ENCODE results near the gene PKMYT1.

The PKMYT1 gene

DNA sequence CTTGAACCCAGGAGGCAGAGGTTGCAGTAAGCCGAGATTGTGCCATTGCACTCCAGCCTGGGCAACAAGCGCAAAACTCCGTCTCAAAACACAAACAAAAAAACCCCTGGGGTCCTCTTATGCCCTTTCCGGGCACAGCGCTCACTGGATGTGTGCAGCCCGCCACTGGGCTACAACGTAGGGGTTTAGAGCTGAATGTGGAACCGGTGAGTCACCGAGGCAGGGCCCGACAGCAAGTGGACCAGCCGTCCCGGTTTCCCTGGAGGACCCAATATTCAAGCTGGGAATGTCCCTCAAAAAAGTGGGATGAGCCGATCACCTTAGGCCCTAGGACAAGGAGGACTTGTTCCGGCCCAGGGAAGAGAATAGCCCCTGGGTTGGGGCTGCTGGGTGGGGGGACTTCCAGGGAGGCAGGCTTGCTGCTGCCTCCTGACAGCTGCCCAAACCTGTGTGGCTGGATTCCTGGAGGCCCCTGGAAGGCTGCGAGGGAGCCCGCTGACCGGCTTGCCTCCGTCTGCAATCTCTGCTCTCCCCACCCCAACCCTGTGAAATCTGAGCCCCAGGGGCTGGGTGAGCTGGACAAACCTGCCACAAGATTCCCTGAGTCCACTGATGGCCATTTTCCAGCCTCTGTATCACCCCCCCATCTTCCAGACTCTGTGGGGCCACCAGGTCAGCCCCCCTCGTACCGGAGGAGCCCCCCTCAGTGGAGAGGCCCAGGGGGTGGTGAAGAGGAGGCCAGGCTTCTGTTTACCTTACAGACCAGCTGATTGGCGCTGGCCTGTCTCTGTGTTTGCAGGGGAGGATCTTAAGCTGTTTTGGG, 29.5 kb upstream of the PKMYT1 start:
- Histone ChIP-seq H3K4me3 (ENCODE audit: low read length) (no peak overlapping the region), H3K27me3 (ENCODE audit: insufficient read depth, low read length, poor library complexity) (no peaks in the 10 kb centered on the region), H2BK15ac (replicated peaks; ENCODE audit: low read depth) (no peak overlapping the region), H3K79me2 (ENCODE audit: control insufficient read depth, insufficient read depth, low read length) (no peaks in the 10 kb centered on the region), H4K5ac (ENCODE audit: low read length) (no peak overlapping the region), H2BK5ac (ENCODE audit: low read length) (peak overlapping the region; percentile 35), H3K4me2 (ENCODE audit: low read length) (peak overlapping the region; percentile 21), H4K8ac (ENCODE audit: low read depth, low read length) (no peak overlapping the region), H3K4ac (ENCODE audit: low read depth, low read length) (peak overlapping the region; percentile 41), H3K27ac (ENCODE audit: low read depth, low read length) (peak overlapping the region; percentile 85), H3K79me1 (ENCODE audit: low read length) (no peaks in the 10 kb centered on the region), H2AK5ac (ENCODE audit: low read length) (no peak overlapping the region), H3K9ac (ENCODE audit: low read length) (peak overlapping the region; percentile 52), H3K56ac (ENCODE audit: low read length) (peak overlapping the region; percentile 78), H3K18ac (ENCODE audit: low read length) (peak overlapping the region; percentile 81), H3K4me1 (ENCODE audit: control insufficient read depth, low read depth, low read length) (peaks cover 23% of the 10 kb centered on the region), H3K23ac (ENCODE audit: low read length) (no peak overlapping the region), H3K36me3 (ENCODE audit: control insufficient read depth, insufficient read depth, low read length) (peaks cover under 1% of the 10 kb centered on the region), H2BK120ac (ENCODE audit: low read depth, low read length) (peak overlapping the region; percentile 36)
- no CpG with 5 or more reads among the region's 21 CpGs for WGBS (ENCODE audit: extremely low coverage, insufficient coverage, low lambda C conversion rate)
- peak; percentile 97 for DNase-seq

DNA sequence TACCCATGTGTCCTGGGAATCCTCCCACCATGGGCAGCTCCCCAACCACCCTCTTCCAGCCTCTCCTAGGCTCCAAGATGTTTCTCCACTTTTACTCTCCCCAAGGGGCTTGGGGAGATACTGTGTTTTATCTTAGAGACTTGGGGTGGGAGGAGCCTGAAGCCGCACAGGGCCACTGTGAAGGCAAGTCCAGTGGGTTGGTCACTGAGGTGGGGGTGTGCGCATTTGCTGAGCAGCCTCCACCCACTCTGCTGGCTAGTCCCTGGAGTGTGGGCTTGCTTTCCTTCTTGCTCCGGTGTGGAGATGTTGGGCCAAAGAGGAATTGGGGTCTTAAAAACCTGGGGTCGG, 28.4 kb upstream of the PKMYT1 start:
- H2AK5ac ChIP-seq (ENCODE audit: low read length) = peak overlapping the region; percentile 25
- no peak overlapping the region for H2BK120ac ChIP-seq (ENCODE audit: low read depth, low read length)
- H3K56ac ChIP-seq (ENCODE audit: low read length) = peak overlapping the region; percentile 78
- H3K36me3 ChIP-seq (ENCODE audit: control insufficient read depth, insufficient read depth, low read length) = no peaks in the 10 kb centered on the region
- DNase-seq = no peak
- no peaks in the 10 kb centered on the region for H3K79me1 ChIP-seq (ENCODE audit: low read length)
- no peaks in the 10 kb centered on the region for H3K79me2 ChIP-seq (ENCODE audit: control insufficient read depth, insufficient read depth, low read length)
- H3K4ac ChIP-seq (ENCODE audit: low read depth, low read length) = no peak overlapping the region
- peaks cover 23% of the 10 kb centered on the region for H3K4me1 ChIP-seq (ENCODE audit: control insufficient read depth, low read depth, low read length)
- H4K5ac ChIP-seq (ENCODE audit: low read length) = no peak overlapping the region
- no peak overlapping the region for H3K23ac ChIP-seq (ENCODE audit: low read length)
- H2BK15ac ChIP-seq (replicated peaks; ENCODE audit: low read depth) = no peak overlapping the region
- H3K9ac ChIP-seq (ENCODE audit: low read length) = peak overlapping the region; percentile 2
- H4K8ac ChIP-seq (ENCODE audit: low read depth, low read length) = no peak overlapping the region
- WGBS (ENCODE audit: extremely low coverage, insufficient coverage, low lambda C conversion rate) = no CpG with 5 or more reads among the region's 4 CpGs
- peak overlapping the region; percentile 19 for H3K18ac ChIP-seq (ENCODE audit: low read length)
- no peak overlapping the region for H3K4me3 ChIP-seq (ENCODE audit: low read length)
- no peaks in the 10 kb centered on the region for H3K27me3 ChIP-seq (ENCODE audit: insufficient read depth, low read length, poor library complexity)
- peak overlapping the region; percentile 82 for H2BK5ac ChIP-seq (ENCODE audit: low read length)
- H3K27ac ChIP-seq (ENCODE audit: low read depth, low read length) = peak overlapping the region; percentile 53
- no peak overlapping the region for H3K4me2 ChIP-seq (ENCODE audit: low read length)

DNA sequence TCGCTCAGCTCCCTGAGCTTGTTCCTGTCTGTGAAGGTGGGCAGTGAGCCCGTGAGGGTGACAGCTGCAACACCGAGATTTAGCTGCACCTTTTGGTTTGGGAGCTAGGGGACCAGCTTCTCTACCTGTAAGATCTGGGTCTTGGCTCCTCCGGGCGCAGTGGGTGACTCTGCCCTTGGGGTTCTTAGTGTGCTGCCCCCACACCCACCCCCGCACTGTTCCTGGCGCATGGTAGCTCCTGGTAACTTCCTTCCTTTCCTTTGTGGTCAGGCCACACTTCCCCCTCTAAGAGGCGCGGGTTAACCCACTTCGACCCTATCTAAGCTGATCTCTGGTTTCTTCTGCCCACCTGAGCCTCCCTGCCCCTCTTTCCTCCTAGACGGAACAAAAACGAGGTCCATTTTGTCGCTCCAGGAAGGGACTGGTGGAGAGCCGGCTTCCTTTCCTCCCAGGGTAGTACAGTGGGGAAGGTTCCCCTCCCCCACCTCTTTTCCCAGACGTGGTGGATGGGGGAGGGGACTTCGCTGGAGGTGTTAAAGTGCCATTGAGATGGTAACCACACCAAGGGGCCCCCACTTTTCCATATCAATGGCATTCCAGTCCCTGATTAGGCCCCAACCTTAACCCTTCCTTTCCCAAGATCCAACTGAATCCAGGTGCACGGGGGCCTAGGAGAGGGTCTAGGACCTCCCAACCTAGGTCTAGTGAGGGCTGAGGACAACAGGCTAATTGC, 27.9 kb upstream of the PKMYT1 start:
- Histone ChIP-seq H2BK15ac (replicated peaks; ENCODE audit: low read depth) (no peak overlapping the region), H3K56ac (ENCODE audit: low read length) (peak overlapping the region; percentile 89), H3K4ac (ENCODE audit: low read depth, low read length) (peak overlapping the region; percentile 65), H3K27ac (ENCODE audit: low read depth, low read length) (peak overlapping the region; percentile 78), H3K23ac (ENCODE audit: low read length) (peak overlapping the region; percentile 67), H3K4me3 (ENCODE audit: low read length) (no peak overlapping the region), H3K4me1 (ENCODE audit: control insufficient read depth, low read depth, low read length) (peaks cover 23% of the 10 kb centered on the region), H3K36me3 (ENCODE audit: control insufficient read depth, insufficient read depth, low read length) (no peaks in the 10 kb centered on the region), H3K9ac (ENCODE audit: low read length) (peak overlapping the region; percentile 66), H3K27me3 (ENCODE audit: insufficient read depth, low read length, poor library complexity) (no peaks in the 10 kb centered on the region), H4K5ac (ENCODE audit: low read length) (no peak overlapping the region), H4K8ac (ENCODE audit: low read depth, low read length) (no peak overlapping the region), H3K79me1 (ENCODE audit: low read length) (no peaks in the 10 kb centered on the region), H3K4me2 (ENCODE audit: low read length) (peak overlapping the region; percentile 68), H3K18ac (ENCODE audit: low read length) (peak overlapping the region; percentile 81), H2BK5ac (ENCODE audit: low read length) (peak overlapping the region; percentile 95), H3K79me2 (ENCODE audit: control insufficient read depth, insufficient read depth, low read length) (no peaks in the 10 kb centered on the region), H2BK120ac (ENCODE audit: low read depth, low read length) (peak overlapping the region; percentile 64), H2AK5ac (ENCODE audit: low read length) (peak overlapping the region; percentile 86)
- peak; percentile 97 for DNase-seq
- WGBS (ENCODE audit: extremely low coverage, insufficient coverage, low lambda C conversion rate) = no CpG with 5 or more reads among the region's 17 CpGs

DNA sequence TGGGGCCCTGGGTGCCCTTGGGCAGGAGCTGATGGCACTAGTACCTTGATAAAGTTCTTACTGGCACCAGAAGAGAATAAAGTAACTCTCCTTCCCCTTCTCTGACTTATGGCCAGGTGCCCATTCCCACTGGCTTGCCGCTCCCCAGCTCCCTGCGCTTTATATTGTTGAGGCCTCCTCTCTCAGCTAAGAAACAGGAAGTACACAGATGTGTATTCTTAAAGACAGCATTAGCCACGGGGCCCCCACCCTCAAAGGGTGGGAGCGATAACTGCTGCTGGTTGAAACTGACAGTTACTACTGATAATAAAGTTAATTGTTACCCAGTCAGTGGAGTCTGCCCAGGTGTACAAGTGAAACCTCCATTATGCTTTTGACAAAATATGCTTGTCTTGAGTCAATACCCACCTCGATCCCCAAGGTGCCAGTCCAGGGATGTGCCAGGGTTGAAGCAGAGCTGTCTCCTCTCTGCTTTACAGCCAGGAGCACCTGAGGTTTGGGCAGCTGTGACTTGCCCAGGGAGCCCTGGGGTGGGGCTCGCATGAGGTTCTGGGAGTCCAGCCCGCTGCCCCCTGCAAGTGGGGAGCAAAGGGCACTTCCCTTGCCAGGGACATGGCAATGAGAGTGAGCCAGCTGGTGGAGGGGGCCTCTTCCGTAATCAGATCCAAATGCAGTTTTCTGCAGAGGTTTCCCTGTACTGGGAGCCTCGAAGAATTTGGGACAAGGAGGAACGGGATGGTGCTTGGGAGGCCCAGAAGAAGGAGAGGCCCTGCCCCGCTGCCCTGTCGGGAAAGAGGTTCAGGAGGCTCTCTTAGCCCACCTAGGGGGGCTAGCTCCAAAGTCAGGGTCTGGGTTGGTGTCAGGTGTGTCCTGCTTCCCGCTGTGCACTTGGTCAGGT, 27.1 kb upstream of the PKMYT1 start:
- H3K9ac ChIP-seq (ENCODE audit: low read length) = peak overlapping the region; percentile 66
- peak overlapping the region; percentile 64 for H2BK120ac ChIP-seq (ENCODE audit: low read depth, low read length)
- no CpG with 5 or more reads among the region's 13 CpGs for WGBS (ENCODE audit: extremely low coverage, insufficient coverage, low lambda C conversion rate)
- H3K56ac ChIP-seq (ENCODE audit: low read length) = peak overlapping the region; percentile 89
- peak overlapping the region; percentile 14 for H2BK15ac ChIP-seq (replicated peaks; ENCODE audit: low read depth)
- DNase-seq = peak; percentile 47
- H3K4me2 ChIP-seq (ENCODE audit: low read length) = peak overlapping the region; percentile 68
- no peak overlapping the region for H4K5ac ChIP-seq (ENCODE audit: low read length)
- H4K8ac ChIP-seq (ENCODE audit: low read depth, low read length) = no peak overlapping the region
- peak overlapping the region; percentile 78 for H3K27ac ChIP-seq (ENCODE audit: low read depth, low read length)
- H2AK5ac ChIP-seq (ENCODE audit: low read length) = peak overlapping the region; percentile 86
- no peaks in the 10 kb centered on the region for H3K79me2 ChIP-seq (ENCODE audit: control insufficient read depth, insufficient read depth, low read length)
- no peaks in the 10 kb centered on the region for H3K36me3 ChIP-seq (ENCODE audit: control insufficient read depth, insufficient read depth, low read length)
- H3K4ac ChIP-seq (ENCODE audit: low read depth, low read length) = peak overlapping the region; percentile 65
- peak overlapping the region; percentile 81 for H3K18ac ChIP-seq (ENCODE audit: low read length)
- H3K4me3 ChIP-seq (ENCODE audit: low read length) = no peak overlapping the region
- peaks cover 23% of the 10 kb centered on the region for H3K4me1 ChIP-seq (ENCODE audit: control insufficient read depth, low read depth, low read length)
- peak overlapping the region; percentile 95 for H2BK5ac ChIP-seq (ENCODE audit: low read length)
- H3K79me1 ChIP-seq (ENCODE audit: low read length) = no peaks in the 10 kb centered on the region
- peak overlapping the region; percentile 67 for H3K23ac ChIP-seq (ENCODE audit: low read length)
- no peaks in the 10 kb centered on the region for H3K27me3 ChIP-seq (ENCODE audit: insufficient read depth, low read length, poor library complexity)

DNA sequence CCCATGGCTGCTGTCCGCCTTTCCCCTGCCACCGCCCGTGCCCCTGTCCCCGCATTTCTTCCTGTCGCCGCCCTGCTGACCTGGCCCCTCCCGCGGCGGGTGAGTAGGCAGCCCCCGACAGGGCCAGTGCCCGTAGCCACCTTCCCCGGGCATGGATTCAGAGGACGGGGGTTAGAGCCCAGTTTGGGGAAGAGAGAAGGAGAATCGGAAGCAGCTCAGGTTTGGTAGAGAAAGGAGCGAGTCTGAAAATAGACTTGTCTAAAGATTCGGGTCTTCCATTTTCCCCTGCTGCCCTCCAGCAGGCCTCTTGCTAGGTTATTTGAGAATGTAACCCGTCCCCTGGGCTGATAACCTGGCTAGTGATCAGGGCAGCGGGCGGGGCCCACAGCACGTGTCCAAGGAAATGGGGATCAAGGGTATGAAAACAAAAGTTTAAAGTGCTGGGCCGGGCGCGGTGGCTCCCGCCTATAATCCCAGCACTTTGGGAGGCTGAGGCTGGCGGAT, 24.6 kb upstream of the PKMYT1 start:
- no peak overlapping the region for H3K4me3 ChIP-seq (ENCODE audit: low read length)

More for the DNA sequence above, 24.6 kb upstream of the PKMYT1 start:
- Histone ChIP-seq H3K27me3 (ENCODE audit: insufficient read depth, low read length, poor library complexity) (no peaks in the 10 kb centered on the region), H2AK5ac (ENCODE audit: low read length) (no peak overlapping the region), H3K79me2 (ENCODE audit: control insufficient read depth, insufficient read depth, low read length) (no peaks in the 10 kb centered on the region), H3K18ac (ENCODE audit: low read length) (no peak overlapping the region), H2BK5ac (ENCODE audit: low read length) (no peak overlapping the region), H3K79me1 (ENCODE audit: low read length) (no peaks in the 10 kb centered on the region), H3K36me3 (ENCODE audit: control insufficient read depth, insufficient read depth, low read length) (no peaks in the 10 kb centered on the region), H4K8ac (ENCODE audit: low read depth, low read length) (no peak overlapping the region), H4K5ac (ENCODE audit: low read length) (no peak overlapping the region), H3K4ac (ENCODE audit: low read depth, low read length) (no peak overlapping the region), H2BK15ac (replicated peaks; ENCODE audit: low read depth) (no peak overlapping the region), H3K9ac (ENCODE audit: low read length) (peak overlapping the region; percentile 48), H3K56ac (ENCODE audit: low read length) (peak overlapping the region; percentile 67), H3K27ac (ENCODE audit: low read depth, low read length) (no peak overlapping the region), H3K4me2 (ENCODE audit: low read length) (peak overlapping the region; percentile 71), H3K23ac (ENCODE audit: low read length) (peak overlapping the region; percentile 3), H2BK120ac (ENCODE audit: low read depth, low read length) (no peak overlapping the region), H3K4me1 (ENCODE audit: control insufficient read depth, low read depth, low read length) (peaks cover 23% of the 10 kb centered on the region)
- DNase-seq = peak; percentile 71
- WGBS (ENCODE audit: extremely low coverage, insufficient coverage, low lambda C conversion rate) = no CpG with 5 or more reads among the region's 25 CpGs

Data from mesendoderm (in vitro differentiated cells).